Measurements from ENCODE around the gene ADAM10.
A peak's percentile ranks its signal among the peaks of the same experiment; 100 is the strongest.

The ADAM10 gene

DNA sequence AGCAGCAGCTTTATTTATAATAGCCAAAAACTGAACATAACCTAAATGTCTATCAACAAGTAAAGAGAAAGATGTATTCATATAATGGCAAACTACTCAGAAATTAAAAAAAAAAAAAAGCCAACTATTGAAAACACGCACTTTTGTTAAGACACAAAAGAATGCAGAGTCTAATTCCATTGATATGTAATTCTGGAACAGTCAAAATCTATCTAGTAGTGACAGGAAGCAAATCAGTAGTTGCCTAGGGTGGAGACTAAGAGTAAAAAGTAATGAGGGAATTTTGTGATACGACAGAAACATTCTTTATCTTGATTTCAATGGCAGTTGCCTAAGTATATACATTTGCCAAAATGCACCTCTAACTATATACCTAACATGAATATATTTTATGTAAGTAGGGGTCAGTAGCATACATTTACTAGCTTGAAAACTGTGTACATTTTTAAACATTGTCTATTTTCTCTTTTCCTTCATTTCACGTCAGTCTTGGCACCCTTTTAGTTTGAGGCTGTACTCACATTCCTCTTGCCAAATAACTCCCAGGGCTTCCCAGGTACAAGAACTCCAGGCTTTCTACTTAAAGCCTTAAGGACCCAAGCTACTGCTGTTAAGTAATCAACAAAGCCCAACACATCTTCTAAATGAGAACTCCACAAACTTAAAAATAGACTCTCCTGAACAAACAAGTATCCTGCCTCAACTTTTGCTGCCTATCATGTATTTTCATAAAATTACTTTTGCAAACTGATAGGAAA, 54.7 kb downstream of the ADAM10 start:
- H3K27ac ChIP-seq = no peak overlapping the region
- TF ChIP-seq ZFX (IDR thresholded peaks at IDR 0.05; ENCODE audit: borderline replicate concordance) = no peak
- TF ChIP-seq, protein P1, sequence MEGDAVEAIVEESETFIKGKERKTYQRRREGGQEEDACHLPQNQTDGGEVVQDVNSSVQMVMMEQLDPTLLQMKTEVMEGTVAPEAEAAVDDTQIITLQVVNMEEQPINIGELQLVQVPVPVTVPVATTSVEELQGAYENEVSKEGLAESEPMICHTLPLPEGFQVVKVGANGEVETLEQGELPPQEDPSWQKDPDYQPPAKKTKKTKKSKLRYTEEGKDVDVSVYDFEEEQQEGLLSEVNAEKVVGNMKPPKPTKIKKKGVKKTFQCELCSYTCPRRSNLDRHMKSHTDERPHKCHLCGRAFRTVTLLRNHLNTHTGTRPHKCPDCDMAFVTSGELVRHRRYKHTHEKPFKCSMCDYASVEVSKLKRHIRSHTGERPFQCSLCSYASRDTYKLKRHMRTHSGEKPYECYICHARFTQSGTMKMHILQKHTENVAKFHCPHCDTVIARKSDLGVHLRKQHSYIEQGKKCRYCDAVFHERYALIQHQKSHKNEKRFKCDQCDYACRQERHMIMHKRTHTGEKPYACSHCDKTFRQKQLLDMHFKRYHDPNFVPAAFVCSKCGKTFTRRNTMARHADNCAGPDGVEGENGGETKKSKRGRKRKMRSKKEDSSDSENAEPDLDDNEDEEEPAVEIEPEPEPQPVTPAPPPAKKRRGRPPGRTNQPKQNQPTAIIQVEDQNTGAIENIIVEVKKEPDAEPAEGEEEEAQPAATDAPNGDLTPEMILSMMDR (IDR thresholded peaks at IDR 0.05) = no peak

DNA sequence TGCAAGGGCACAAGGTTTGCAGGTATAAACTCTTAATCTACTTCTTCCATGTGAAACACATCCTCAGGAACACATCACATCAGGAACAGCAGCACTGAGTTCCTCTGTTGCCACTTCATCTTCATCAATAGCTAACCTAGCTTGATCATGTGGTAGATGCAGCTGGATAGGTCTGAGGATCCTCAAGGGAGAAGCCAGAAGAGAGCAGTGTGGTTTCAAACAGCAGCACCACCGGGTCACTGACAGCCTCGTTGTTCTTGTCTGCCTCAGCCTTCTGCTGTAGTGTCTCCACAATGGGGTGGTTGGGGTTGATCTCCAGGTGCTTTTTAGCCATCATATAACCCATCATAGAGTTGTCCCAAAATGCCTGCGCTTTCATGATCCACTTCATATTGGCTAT, 58.8 kb downstream of the ADAM10 start:
- no peak for TF ChIP-seq ZFX (IDR thresholded peaks at IDR 0.05; ENCODE audit: borderline replicate concordance)
- TF ChIP-seq, protein P1 (IDR thresholded peaks at IDR 0.05) = no peak
- no peak overlapping the region for H3K27ac ChIP-seq

DNA sequence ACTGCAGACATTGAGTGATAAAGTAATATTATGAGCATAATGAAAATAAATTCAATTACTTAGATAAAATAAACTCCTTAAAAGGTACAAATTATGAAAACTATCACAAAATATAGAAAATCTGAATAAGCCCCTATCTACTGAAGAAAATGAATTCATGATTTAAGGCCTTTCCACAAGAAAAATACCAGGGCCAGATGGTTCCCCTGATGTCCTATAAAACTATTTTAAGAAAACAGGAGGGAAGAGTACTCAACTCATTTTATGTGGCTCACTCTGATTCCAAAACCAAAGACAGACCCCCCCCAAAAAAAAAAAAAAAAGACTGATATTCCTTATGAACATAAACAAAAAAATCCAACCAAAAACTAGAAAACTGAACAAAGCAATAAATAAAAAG, 59.9 kb downstream of the ADAM10 start:
- no peak for TF ChIP-seq ZFX (IDR thresholded peaks at IDR 0.05; ENCODE audit: borderline replicate concordance)
- TF ChIP-seq, protein P1 (IDR thresholded peaks at IDR 0.05) = no peak
- H3K27ac ChIP-seq = no peak overlapping the region

DNA sequence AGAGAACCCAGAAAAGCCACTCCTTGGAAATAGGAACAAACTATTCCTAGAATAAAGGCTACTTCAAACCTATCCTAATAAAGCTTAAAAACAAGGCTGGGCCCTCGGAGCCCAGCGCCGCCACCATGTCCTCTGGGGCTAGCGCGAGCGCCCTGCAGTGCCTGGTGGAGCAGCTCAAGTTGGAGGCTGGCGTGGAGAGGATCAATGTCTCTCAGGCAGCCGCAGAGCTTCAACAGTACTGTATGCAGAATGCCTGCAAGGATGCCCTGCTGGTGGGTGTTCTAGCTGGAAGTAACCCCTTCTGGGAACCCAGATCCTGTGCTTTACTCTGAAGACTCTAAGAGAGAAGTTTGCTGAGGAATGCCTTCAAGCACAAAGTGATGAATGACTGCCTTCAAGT, 63.2 kb downstream of the ADAM10 start:
- H3K27ac ChIP-seq = no peak overlapping the region
- TF ChIP-seq, protein P1 (IDR thresholded peaks at IDR 0.05) = no peak

DNA sequence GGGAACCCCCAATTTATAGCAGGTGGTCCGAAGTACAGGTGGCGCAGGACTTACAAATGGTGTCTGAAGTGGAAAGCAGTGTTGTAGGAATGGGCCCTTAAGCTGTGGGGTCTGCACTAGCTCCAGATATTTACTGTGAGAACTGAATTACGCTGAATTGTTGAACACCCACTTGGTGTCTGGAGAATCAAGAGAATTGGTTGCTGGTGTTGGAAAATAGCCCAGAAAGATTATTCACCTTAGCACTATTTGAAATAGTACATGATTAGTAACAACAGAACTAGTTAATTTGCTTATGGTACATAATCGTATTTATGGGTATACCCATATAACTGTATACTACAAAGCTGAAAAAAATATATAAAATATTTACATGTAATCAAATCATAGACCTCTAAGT, 64.8 kb downstream of the ADAM10 start:
- no peak overlapping the region for H3K27ac ChIP-seq
- no peak for TF ChIP-seq ZFX (IDR thresholded peaks at IDR 0.05; ENCODE audit: borderline replicate concordance)
- TF ChIP-seq, protein P1 (IDR thresholded peaks at IDR 0.05) = no peak

DNA sequence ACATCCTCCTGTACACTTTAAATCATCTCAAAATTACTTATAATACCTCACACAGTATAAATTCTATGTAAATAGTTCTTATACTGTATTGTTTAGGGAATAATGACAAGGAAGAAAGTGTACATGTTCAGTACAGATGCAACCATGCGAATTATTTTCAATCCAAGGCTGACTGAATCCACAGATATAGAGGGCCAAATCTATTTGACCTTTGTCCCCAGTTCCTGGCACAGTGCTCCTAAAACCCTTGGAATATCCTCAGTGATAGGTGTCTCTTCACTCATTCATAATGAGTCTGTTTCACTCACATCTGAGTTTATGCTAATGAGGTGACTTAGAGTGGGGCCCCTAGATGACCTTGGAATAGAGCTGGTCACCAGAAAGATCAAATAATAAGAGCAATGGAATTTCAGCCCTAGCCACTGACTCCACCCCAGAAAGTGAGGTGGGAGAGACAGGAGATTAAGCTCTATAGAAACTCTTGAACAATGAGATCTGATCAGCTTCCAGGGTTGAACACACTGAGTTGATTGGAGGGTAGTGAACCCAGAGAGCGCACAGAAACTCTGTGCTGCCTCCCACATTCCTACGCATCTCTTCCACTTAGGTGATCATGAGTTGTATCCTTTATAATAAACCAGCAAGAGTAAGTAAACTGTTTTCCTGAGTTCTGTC, 65.3 kb downstream of the ADAM10 start:
- TF ChIP-seq, protein P1 (IDR thresholded peaks at IDR 0.05) = no peak
- TF ChIP-seq ZFX (IDR thresholded peaks at IDR 0.05; ENCODE audit: borderline replicate concordance) = no peak
- 0 out of 2 replicates have a peak overlapping the region, but pooled peaks have one; percentile 4 for H3K27ac ChIP-seq

DNA sequence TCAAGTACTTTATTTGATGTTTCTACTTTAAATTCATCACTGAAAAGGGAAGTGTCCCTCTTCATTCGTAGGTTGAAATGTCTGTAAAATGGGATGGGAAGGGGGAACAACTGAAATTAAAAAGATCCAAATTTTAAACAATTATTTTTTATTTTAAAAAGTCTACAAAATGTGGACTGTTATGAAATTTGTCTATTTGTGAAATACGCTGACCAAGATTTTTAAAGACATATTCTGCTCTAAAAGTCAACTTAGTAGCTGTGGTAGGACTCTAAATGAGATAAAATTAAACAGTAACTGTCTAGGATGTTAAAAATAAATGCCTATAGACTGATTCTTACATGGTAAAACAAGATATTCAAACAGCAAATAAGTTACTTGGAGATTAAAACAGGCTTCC, 67.3 kb downstream of the ADAM10 start:
- TF ChIP-seq, protein P1 (IDR thresholded peaks at IDR 0.05) = no peak
- H3K27ac ChIP-seq = no peak overlapping the region
